Stimulated activated CD4-positive, alpha-beta T cell treated with anti-CD3 and anti-CD28 coated beads, Interleukin-4, amount 100 ng/mL, for 48 hours (primary cell): ENCODE results near the gene RAX.
"Not testable (repeated sequence)": the region's sequence is repeated elsewhere in the genome, so short reads cannot be mapped to it uniquely, and the experiment has no call there.

Experiments
- DNase-seq, 2 donors: peaks; one replicate each; pipeline ENCODE4 v3.0.0-alpha.2; 2020; ENCODE audit warnings: low read depth in 2 of 2

RAX gene

GRCh38 chr18:59273759-59274532, 692 bp upstream of the RAX start:
- DNase-seq: no peak

- DNase-seq: no peak
Measured at GRCh38 chr18:59272221-59272888, 899 bp downstream of the RAX start.

DNA sequence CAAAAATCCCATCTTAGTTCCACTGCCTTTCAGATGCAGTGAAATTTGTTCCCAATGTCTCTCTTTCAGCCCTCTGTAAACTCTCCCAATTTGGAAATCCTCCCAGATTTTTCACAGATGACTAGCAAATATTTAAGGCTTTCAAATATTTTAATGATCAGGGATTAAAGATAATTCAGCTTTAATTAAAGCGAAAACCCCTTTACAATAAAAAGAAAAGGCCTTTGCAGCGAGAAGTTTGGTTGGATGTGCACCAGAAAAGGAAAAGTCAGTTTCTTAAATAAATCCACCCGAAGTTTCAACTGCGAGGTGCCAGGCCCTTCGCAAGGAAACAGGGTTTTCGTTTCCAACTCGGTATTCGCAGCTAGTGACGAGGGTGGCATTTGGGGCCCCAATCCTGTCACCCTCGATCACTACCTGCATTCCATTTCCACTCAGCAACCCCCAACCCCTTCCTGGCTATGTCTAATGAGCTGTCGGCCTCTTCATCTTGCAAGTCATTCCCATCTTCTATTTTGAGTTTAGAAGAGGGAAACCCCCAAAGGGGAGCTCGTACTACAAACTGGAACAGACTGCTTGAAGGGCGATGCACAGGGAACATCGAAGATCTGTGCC, 1.5 kb downstream of the RAX start:
- no peak for DNase-seq

GRCh38 chr18:59270689-59271257, 2.5 kb downstream of the RAX start:
- DNase-seq: no peak

GRCh38 chr18:59269563-59270119, 3.6 kb downstream of the RAX start:
- no peak for DNase-seq

DNA sequence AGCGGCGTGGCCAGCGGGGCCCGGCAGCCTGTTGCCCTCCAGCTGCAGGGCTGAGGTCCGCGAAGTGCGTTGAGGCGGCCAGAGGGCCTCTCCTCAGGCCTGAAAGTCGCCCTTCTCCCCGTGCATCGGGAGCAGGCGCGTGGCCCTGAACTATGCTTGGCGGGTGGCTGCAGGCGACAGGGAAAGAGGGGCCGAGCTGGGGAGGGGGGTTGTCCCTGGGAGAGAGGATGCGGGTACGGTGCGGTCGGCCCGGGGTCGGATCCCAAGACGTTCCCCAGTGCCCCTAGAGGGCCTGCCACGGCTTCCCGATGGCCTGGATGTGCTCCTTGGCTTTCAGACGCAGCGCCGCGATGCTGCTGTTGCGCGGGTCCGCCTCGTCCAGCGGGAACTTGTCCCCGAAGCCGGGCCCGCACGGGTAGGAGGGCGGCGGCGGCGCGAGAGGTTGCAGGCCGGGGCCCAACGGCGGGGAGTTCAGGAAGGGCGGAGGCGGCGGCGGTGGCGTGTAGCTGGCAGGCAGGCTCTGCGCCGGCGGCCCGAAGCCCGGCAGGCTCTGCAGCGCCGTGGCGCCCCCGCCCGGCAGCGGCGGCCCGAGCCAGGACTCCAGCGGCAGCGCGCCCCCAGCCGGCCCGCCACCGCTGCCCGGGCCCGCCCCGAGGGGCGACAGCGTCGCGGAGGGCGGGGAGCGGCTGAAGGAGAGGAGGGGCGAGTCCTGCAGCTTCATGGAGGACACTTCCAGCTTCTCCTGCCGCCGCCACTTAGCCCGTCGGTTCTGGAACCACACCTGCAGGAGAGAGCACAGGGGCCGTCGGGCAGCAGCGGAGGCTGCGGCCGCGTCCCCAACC, 4.3 kb downstream of the RAX start:
- DNase-seq: peak; percentile 43 to 46

GRCh38 chr18:59268127-59268720, 5.0 kb downstream of the RAX start:
- no peak for DNase-seq

DNA sequence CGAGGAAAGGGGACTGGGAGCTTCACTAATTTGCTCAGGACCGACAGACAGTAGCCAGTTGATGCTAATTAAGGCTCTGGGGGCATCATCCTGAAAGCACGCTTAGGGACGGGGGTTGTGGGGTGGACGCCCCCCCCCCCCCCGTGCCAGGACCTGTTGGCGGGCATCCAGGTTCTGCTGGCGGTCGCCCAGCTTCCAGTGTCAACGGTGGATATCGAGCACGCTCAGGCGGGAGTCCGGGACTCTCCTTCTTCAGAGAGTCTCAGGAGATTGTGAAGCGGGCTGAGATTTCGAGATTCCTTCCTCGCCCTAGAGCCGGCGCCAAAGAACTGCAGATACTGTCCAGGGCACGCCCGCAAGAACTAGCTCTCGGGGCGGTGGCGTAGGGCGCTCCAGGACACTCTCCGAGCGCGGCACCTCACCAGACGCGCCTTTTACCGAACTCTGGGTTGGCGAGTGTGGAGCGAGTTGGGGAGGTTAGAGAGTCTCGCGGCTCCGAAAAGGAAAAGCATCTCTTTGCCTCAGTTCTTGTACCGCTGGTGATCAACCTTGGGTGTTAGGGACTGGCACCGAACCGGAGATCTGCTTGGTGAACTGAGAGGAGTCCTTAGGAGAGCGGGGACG, 5.6 kb downstream of the RAX start:
- no peak for DNase-seq

- DNase-seq: no peak
Measured at GRCh38 chr18:59266886-59267502, 6.3 kb downstream of the RAX start.

GRCh38 chr18:59266459-59266858, 6.8 kb downstream of the RAX start:
- DNase-seq: no peak

- DNase-seq: no peak
Measured at GRCh38 chr18:59265974-59266369, 7.3 kb downstream of the RAX start.

- peak in 1 of 2 donors; percentile 34 for DNase-seq
Measured at GRCh38 chr18:59265246-59265973, 7.8 kb downstream of the RAX start.

DNA sequence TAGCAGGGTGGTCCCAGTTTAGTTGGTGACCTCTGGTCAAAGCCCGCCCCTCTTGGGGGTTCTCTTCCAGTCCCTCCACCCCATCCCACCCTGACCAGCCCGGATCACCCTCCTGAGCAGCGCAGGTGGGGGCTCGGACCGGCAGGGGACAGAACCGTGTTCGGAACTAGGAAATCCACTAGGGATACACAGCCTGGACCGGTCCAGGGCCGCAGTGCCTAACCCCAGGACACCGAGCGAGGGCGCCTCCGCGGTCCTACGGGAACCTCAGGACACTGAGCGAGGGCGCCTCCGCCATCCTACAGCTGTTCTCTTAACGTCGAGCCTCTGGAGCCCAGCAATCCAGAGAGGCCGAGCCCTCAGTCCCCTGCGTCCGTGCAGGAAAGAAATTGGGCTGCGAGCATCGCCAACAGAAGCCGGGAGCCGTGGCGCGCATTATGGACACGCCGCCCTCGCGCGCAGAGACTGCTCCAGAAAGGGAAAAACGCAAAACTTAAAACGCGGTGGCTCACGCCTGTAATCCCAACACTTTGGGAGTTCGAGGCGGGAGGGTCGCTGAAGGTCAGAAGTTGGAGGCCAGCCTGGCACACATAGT, 8.5 kb downstream of the RAX start:
- no peak for DNase-seq

DNA sequence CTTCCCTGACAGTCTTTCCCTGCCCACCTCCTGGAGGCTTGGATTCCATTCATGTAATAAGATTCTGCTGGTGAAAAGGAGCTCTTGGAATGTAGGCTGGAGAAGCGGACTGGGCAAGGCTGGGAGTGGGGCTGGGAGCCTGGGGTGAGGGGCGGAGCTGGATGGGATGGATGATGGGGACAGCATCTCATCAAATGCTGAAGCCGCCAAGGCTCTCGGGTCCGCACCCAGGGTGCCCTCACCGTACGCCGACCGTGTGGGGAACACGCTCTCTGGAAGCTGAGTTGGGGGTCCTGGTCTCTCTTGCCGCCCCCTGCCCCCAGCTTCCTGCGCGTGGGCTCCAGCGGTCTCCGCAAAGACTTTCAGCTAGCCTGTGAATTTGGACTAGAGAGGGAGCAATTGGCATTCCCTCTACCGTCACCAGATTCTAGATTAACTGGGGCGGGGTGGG, 9.1 kb downstream of the RAX start:
- no peak for DNase-seq

- DNase-seq: no peak
Measured at GRCh38 chr18:59263661-59264060, 9.6 kb downstream of the RAX start.

DNA sequence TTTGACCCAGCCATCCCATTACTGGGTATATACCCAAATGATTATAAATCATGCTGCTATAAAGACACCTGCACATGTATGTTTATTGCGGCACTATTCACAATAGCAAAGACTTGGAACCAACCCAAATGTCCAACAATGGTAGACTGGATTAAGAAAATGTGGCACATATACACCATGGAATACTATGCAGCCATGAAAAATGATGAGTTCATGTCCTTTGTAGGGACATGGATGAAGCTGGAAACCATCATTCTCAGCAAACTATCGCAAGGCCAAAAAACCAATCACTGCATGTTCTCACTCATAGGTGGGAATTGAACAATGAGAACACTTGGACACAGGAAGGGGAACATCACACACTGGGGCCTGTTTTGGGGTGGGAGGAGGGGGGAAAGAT, 11.0 kb downstream of the RAX start:
- not testable (repeated sequence) for DNase-seq

GRCh38 chr18:59261842-59262241, 11.4 kb downstream of the RAX start:
- DNase-seq: not testable (repeated sequence)

GRCh38 chr18:59255491-59255890, 17.8 kb downstream of the RAX start:
- not testable (repeated sequence) for DNase-seq
